ENCODE measurements around the gene EXOC6B.

- TF ChIP-seq, protein P1, sequence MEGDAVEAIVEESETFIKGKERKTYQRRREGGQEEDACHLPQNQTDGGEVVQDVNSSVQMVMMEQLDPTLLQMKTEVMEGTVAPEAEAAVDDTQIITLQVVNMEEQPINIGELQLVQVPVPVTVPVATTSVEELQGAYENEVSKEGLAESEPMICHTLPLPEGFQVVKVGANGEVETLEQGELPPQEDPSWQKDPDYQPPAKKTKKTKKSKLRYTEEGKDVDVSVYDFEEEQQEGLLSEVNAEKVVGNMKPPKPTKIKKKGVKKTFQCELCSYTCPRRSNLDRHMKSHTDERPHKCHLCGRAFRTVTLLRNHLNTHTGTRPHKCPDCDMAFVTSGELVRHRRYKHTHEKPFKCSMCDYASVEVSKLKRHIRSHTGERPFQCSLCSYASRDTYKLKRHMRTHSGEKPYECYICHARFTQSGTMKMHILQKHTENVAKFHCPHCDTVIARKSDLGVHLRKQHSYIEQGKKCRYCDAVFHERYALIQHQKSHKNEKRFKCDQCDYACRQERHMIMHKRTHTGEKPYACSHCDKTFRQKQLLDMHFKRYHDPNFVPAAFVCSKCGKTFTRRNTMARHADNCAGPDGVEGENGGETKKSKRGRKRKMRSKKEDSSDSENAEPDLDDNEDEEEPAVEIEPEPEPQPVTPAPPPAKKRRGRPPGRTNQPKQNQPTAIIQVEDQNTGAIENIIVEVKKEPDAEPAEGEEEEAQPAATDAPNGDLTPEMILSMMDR (IDR thresholded peaks at IDR 0.05 in 4 of 5, conservative IDR thresholded peaks at IDR 0.05 in 1 of 5) = no peak
- no peak for TF ChIP-seq POLR2A (IDR thresholded peaks at IDR 0.05)
Measured at GRCh38 chr2:72738096-72738495, 87.7 kb downstream of the EXOC6B start.

Data from gastrocnemius medialis (tissue), 4 donors.